ENCODE data around the gene KIAA1671. TPM values are rescaled to one million over a fixed set of nuclear protein-coding genes. Genes with fewer than 3 reads are reported as not detected.
"Not testable (repeated sequence)": the region's sequence is repeated elsewhere in the genome, so short reads cannot be mapped to it uniquely, and the experiment has no call there.

KIAA1671 gene
- total and polyA plus RNA-seq, 5 donors from 2014 or later = 0.21 to 3.3 (median 0.65) TPM; not detected in 1

DNA sequence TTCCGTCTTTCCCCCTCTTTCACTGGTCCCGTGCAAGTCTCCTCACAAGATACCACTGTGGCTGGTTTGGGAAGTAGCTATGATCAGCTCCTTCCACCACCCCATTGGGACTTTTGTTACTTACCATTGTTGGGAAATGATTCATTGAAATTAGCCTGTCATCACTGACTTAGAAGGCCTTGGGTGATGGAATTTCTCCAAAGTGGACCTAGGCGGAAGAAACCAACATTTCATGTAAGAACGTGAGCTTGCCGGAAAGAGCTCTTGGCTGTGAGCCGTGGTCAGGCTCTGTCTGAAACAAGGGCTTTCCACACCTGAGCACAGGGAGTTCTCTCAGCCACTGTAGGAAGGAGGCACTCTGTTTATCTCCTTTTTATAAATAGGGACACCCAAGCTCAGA, 223.7 kb downstream of the KIAA1671 start:
- Histone ChIP-seq H3K27me3 (ENCODE audit: control insufficient read depth, insufficient read depth, low read length) (no peaks in the 10 kb centered on the region), H3K4me1 (ENCODE audit: control insufficient read depth, insufficient read depth, low read length, poor library complexity, severe bottlenecking) (no peaks in the 10 kb centered on the region), H3K36me3 (ENCODE audit: control insufficient read depth, insufficient read depth, low read length) (no peaks in the 10 kb centered on the region), H3K4me3 (ENCODE audit: low read depth, low read length) (no peak overlapping the region), H3K9me3 (ENCODE audit: control insufficient read depth in 2 of 2, low read length in 2 of 2) (no peaks in the 10 kb centered on the region), H3K27ac (ENCODE audit: insufficient read depth, low read length, poor library complexity, severe bottlenecking) (no peak overlapping the region)
- Mint-ChIP-seq H3K27me3 (no peaks in the 10 kb centered on the region), H3K36me3 (peaks cover 3% of the 10 kb centered on the region), H3K27ac (no peak overlapping the region), H3K4me3 (no peak overlapping the region), H3K9me3 (peaks cover 0 to 9% (median 1%) of the 10 kb centered on the region in 7 donors), H3K4me1 (no peaks in the 10 kb centered on the region)
- ATAC-seq (ENCODE audit: low read depth in 2 of 2) (no peak), DNase-seq (no peak)

DNA sequence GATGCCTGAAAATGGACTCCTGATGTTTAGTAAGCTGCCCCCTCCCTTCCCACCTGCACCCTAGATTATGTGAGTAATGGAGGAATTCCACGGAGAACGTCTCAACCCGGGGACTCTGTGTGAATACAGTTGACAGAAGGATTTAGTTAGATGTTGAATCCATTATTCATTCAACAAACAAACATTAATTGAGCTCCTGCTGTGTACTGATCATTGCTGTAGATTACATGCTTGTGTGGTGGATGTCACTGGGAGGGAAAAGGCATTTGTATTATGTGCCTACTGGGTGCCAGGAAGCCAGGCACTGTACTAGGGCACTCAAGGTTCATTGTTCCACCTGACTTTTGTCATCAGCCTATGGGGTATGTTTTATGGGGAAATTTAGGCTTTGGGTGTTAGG, 224.3 kb downstream of the KIAA1671 start:
- Mint-ChIP-seq H3K4me3 (no peak overlapping the region), H3K27me3 (no peaks in the 10 kb centered on the region), H3K4me1 (no peaks in the 10 kb centered on the region), H3K36me3 (peaks cover 3% of the 10 kb centered on the region), H3K9me3 (peaks cover 0 to 9% (median 1%) of the 10 kb centered on the region in 7 donors), H3K27ac (no peak overlapping the region)
- DNase-seq = no peak
- ATAC-seq (ENCODE audit: low read depth in 2 of 2) = no peak
- no peak overlapping the region for H3K27ac ChIP-seq (ENCODE audit: insufficient read depth, low read length, poor library complexity, severe bottlenecking)
- H3K4me1 ChIP-seq (ENCODE audit: control insufficient read depth, insufficient read depth, low read length, poor library complexity, severe bottlenecking) = no peaks in the 10 kb centered on the region
- no peaks in the 10 kb centered on the region for H3K27me3 ChIP-seq (ENCODE audit: control insufficient read depth, insufficient read depth, low read length)
- H3K36me3 ChIP-seq (ENCODE audit: control insufficient read depth, insufficient read depth, low read length) = no peaks in the 10 kb centered on the region
- H3K9me3 ChIP-seq (ENCODE audit: control insufficient read depth in 2 of 2, low read length in 2 of 2) = no peaks in the 10 kb centered on the region
- H3K4me3 ChIP-seq (ENCODE audit: low read depth, low read length) = no peak overlapping the region

DNA sequence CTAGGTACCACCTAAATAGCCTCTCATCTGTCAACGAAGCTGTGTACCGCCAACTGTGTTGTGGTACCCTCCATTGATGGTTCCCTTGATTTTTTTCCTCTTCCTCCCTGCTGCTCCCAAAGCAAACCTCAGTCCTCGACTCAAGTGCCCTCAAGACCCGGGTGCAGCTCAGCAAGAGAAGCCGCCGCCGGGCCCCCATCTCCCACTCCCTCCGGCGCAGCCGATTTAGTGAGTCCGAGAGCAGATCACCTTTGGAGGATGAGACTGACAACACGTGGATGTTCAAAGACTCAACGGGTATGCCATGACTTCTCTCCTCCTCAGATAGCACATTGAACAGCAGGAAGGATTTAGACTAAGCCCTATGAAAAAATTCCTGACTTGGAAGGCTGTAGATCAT, 224.7 kb downstream of the KIAA1671 start:
- Histone ChIP-seq H3K4me1 (ENCODE audit: control insufficient read depth, insufficient read depth, low read length, poor library complexity, severe bottlenecking) (no peaks in the 10 kb centered on the region), H3K4me3 (ENCODE audit: low read depth, low read length) (no peak overlapping the region), H3K36me3 (ENCODE audit: control insufficient read depth, insufficient read depth, low read length) (no peaks in the 10 kb centered on the region), H3K27me3 (ENCODE audit: control insufficient read depth, insufficient read depth, low read length) (no peaks in the 10 kb centered on the region), H3K9me3 (ENCODE audit: control insufficient read depth in 2 of 2, low read length in 2 of 2) (no peaks in the 10 kb centered on the region), H3K27ac (ENCODE audit: insufficient read depth, low read length, poor library complexity, severe bottlenecking) (no peak overlapping the region)
- no peak for DNase-seq
- no peaks in the 10 kb centered on the region for H3K4me1 Mint-ChIP-seq
- no peak overlapping the region for H3K27ac Mint-ChIP-seq
- H3K9me3 Mint-ChIP-seq = peaks cover 0 to 9% (median 1%) of the 10 kb centered on the region in 7 donors
- no peaks in the 10 kb centered on the region for H3K27me3 Mint-ChIP-seq
- ATAC-seq (ENCODE audit: low read depth in 2 of 2) = no peak
- peaks cover 3% of the 10 kb centered on the region for H3K36me3 Mint-ChIP-seq
- no peak overlapping the region for H3K4me3 Mint-ChIP-seq

DNA sequence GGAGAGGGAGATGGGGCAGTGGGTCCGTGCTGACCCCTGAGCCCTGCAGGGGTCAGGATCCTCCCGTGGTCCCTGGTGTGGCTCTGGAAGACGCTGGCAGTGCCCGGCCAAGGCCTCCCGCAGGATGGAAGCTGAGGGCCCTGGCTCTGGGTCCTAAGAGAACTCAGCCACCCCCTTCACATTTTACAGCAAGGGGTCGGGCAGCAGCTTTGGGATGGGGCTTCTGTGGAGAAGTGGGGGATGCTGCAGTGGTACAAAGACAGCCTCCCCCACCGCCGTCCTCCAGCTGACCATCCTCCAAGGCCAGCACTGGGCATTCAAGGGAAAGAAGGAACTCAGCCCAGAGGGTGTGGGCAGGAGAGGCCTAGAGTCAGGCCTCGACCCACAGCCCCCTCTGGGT, 225.4 kb downstream of the KIAA1671 start:
- Mint-ChIP-seq H3K36me3 (peaks cover 3% of the 10 kb centered on the region), H3K4me3 (no peak overlapping the region), H3K27ac (no peak overlapping the region), H3K9me3 (peaks cover 0 to 9% (median under 1%) of the 10 kb centered on the region in 7 donors), H3K27me3 (peaks cover 1% of the 10 kb centered on the region), H3K4me1 (no peaks in the 10 kb centered on the region)
- Histone ChIP-seq H3K9me3 (ENCODE audit: control insufficient read depth in 2 of 2, low read length in 2 of 2) (no peaks in the 10 kb centered on the region), H3K36me3 (ENCODE audit: control insufficient read depth, insufficient read depth, low read length) (no peaks in the 10 kb centered on the region), H3K27me3 (ENCODE audit: control insufficient read depth, insufficient read depth, low read length) (no peaks in the 10 kb centered on the region), H3K4me1 (ENCODE audit: control insufficient read depth, insufficient read depth, low read length, poor library complexity, severe bottlenecking) (no peaks in the 10 kb centered on the region), H3K27ac (ENCODE audit: insufficient read depth, low read length, poor library complexity, severe bottlenecking) (no peak overlapping the region), H3K4me3 (ENCODE audit: low read depth, low read length) (no peak overlapping the region)
- no peak for DNase-seq
- no peak for ATAC-seq (ENCODE audit: low read depth in 2 of 2)

DNA sequence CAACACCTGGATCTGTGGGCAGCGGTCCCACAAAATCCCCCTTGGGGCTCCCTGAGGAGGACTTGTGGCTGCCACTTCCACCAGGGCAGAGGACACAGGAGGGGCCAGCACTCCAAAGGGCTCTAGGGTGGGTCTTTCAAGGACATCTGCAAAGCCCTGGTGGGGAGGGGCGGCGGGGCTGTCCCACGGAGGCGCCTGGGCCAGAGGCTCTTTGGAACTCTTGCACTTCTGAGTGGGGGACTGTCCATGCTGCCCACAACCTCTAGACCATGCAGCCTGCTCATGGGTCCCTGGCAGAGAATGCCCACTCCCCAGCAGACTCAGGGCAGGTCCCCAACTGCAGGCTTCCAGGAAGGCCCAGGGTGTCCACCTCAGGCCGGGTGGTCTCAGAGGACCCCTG, 225.8 kb downstream of the KIAA1671 start:
- peak overlapping the region in 3 of 4 donors; percentile 71 to 78 (median 75) for H3K4me3 Mint-ChIP-seq
- H3K27me3 ChIP-seq (ENCODE audit: control insufficient read depth, insufficient read depth, low read length); H3K27ac ChIP-seq (ENCODE audit: insufficient read depth, low read length, poor library complexity, severe bottlenecking); H3K4me1 Mint-ChIP-seq; H3K36me3 Mint-ChIP-seq; H3K36me3 ChIP-seq (ENCODE audit: control insufficient read depth, insufficient read depth, low read length); H3K9me3 ChIP-seq (ENCODE audit: control insufficient read depth in 2 of 2, low read length in 2 of 2); H3K4me1 ChIP-seq (ENCODE audit: control insufficient read depth, insufficient read depth, low read length, poor library complexity, severe bottlenecking); H3K4me3 ChIP-seq (ENCODE audit: low read depth, low read length); DNase-seq; H3K9me3 Mint-ChIP-seq; H3K27me3 Mint-ChIP-seq: not testable (repeated sequence)
- peak in 1 of 2 donors; percentile 46 for ATAC-seq (ENCODE audit: low read depth in 2 of 2)
- H3K27ac Mint-ChIP-seq = peak overlapping the region in 1 of 3 donors; percentile 55

DNA sequence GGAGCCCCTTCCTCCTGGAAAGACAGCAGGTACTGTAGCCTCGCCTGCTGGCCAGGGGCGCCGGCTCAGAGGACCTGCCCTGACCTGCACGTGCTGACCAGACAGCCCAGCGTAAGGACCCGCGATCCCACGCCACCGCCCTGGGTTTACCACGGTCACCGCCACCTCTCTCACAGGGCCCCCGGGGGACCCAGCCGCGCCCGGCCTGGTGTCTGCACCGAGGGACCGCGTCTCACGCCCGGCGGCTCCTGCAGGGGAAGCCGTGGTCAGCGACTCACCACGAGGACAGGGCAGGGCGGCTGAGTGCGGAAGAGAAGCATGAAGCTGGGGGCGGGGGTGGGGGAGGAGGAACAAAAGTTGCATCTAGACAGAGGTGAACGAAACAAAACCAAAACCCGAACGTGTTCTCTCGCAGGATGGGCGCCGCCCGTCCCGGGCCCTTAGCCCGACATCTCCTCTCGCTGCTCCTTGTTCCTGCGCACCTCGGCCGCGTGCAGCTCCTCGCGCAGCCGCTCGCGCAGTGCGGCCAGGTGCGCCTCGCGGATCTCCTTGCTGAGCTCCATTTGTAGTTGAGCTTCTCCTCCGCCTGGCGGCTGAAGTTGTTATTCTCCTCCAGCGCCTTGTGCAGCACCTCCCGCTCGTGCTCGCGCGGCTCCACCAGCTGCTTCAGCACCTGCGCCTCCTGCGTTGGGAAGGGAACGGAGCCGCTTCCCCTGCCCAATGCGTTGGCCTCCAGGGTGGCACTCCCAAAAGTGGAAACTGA, 226.5 kb downstream of the KIAA1671 start:
- not testable (repeated sequence) for H3K27me3 Mint-ChIP-seq; H3K4me1 ChIP-seq (ENCODE audit: control insufficient read depth, insufficient read depth, low read length, poor library complexity, severe bottlenecking); H3K36me3 ChIP-seq (ENCODE audit: control insufficient read depth, insufficient read depth, low read length); H3K9me3 ChIP-seq (ENCODE audit: control insufficient read depth in 2 of 2, low read length in 2 of 2); H3K4me1 Mint-ChIP-seq; H3K27me3 ChIP-seq (ENCODE audit: control insufficient read depth, insufficient read depth, low read length); H3K9me3 Mint-ChIP-seq; H3K4me3 ChIP-seq (ENCODE audit: low read depth, low read length); H3K36me3 Mint-ChIP-seq; H3K27ac ChIP-seq (ENCODE audit: insufficient read depth, low read length, poor library complexity, severe bottlenecking); DNase-seq; H3K27ac Mint-ChIP-seq
- ATAC-seq (ENCODE audit: low read depth in 2 of 2) = peak; percentile 69 to 72
- H3K4me3 Mint-ChIP-seq = peak overlapping the region in 1 of 4 donors; percentile 43

DNA sequence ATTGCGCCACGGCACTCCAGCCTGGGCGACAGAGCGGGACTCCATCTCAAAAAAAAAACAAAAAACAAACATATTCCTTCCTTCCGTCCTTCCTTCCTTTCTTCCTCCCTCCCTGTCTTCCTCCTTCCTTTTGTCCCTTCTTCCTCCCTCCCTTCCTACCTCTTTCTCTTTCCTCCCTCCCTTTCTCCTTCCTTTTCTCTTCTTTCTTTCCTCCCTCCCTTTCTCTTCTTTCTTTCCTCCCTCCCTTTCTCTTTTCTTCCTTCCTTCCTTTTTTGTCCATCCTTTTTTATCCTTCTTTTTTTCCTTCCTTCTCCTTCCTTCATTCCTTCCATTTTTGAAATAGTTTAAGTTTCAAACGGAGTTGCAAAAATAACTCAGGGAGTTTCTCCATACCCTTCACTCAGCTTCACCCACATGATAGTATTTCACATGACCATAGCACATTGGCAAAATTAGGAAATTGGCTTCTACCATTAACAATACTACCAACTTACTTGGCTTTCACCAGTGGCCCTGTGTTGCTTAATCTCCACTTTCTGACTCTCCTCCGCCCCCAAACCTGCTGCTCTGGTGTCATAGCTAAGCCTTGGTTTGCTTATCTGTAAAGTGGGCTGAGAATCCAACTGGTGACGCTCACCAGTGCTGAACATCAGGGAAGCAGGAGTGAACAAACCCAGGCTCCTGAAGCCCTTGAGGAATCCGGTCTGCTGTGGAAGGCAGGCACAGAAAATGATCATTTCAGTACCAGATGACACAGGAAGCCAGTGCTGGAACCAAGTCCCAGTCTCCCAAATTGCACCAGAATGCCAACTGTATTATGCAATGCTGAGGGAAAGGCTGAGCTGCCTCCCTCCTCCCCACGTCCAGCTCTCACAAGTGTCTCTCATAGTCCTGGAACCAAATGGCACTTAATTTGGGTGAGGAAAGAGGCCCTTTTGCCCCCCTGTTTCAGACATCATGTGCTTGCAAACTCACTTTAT, 229.9 kb downstream of the KIAA1671 start:
- Histone ChIP-seq H3K36me3 (ENCODE audit: control insufficient read depth, insufficient read depth, low read length) (no peaks in the 10 kb centered on the region), H3K9me3 (ENCODE audit: control insufficient read depth in 2 of 2, low read length in 2 of 2) (no peaks in the 10 kb centered on the region), H3K4me3 (ENCODE audit: low read depth, low read length) (no peak overlapping the region), H3K4me1 (ENCODE audit: control insufficient read depth, insufficient read depth, low read length, poor library complexity, severe bottlenecking) (no peaks in the 10 kb centered on the region), H3K27ac (ENCODE audit: insufficient read depth, low read length, poor library complexity, severe bottlenecking) (no peak overlapping the region), H3K27me3 (ENCODE audit: control insufficient read depth, insufficient read depth, low read length) (no peaks in the 10 kb centered on the region)
- no peak for ATAC-seq (ENCODE audit: low read depth in 2 of 2)
- H3K4me1 Mint-ChIP-seq = no peaks in the 10 kb centered on the region
- H3K27me3 Mint-ChIP-seq = peaks cover 4% of the 10 kb centered on the region
- H3K9me3 Mint-ChIP-seq = peaks cover 0 to 9% (median 0%) of the 10 kb centered on the region in 7 donors
- peak overlapping the region in 1 of 3 donors; percentile 69 for H3K27ac Mint-ChIP-seq
- no peak for DNase-seq
- no peak overlapping the region for H3K4me3 Mint-ChIP-seq
- peaks cover under 1% of the 10 kb centered on the region for H3K36me3 Mint-ChIP-seq
